GM12878 (cell line): ENCODE data around the gene SPHK2. TPM values are rescaled to one million over a fixed set of nuclear protein-coding genes. Genes with fewer than 3 reads are reported as not detected.

ENCODE experiments used
- ATAC-seq: fragments of 200-7000 bp; cut with Tn5 transposase; 3 replicates; pipeline ENCODE4 v1.9.1; 2020; ENCODE audit warnings: mild to moderate bottlenecking, moderate library complexity
- BruUV-seq: library from RNA; stranded (reverse); fragments of 400-500 nt; replicated peaks from 2 replicates; lab custom pipeline; 2021; lab: Mats Ljungman, UMichigan
- CTCF ChIA-PET: fragments of 300-600 bp; sonication (Branson Sonifier 250); formaldehyde crosslinking; extraction: SDS; loops from one replicate; lab custom pipeline; 2021; ENCODE audit warnings: inconsistent platforms; lab: Yijun Ruan, JAX
- POLR2A ChIA-PET: fragments of 350-600 bp; formaldehyde crosslinking; extraction: SDS; loops from one replicate; lab custom pipeline; 2021; ENCODE audit warnings: inconsistent platforms; lab: Charles Lee
- RAD21 ChIA-PET: fragments of 300-600 bp; sonication (Branson Sonifier 250); formaldehyde crosslinking; loops from one replicate; lab custom pipeline; 2023; ENCODE audit warnings: antibody characterized with exemption; ENCODE audit not compliant: unreplicated experiment; lab: Charles Lee
- SMC1A ChIA-PET: fragments of 300-600 bp; sonication (Branson Sonifier 250); formaldehyde crosslinking; loops from one replicate; lab custom pipeline; 2023; ENCODE audit not compliant: unreplicated experiment, uncharacterized antibody; lab: Charles Lee
- DNase-seq: peaks from one replicate; pipeline ENCODE4 v3.0.0-alpha.2; 2011; ENCODE audit warnings: low read depth, low spot score
- FAIRE-seq: peaks from 3 replicates; lab custom pipeline; 2011; peaks lifted over from hg19 to GRCh38; lab: Jason Lieb, UNC
- H2AFZ ChIP-seq: 2 replicates; pipeline ENCODE4 v1.6.0; 2011; ENCODE audit warnings: low read depth, low read length, control low read depth; ENCODE audit not compliant: control insufficient read depth
- H3K27ac ChIP-seq: 2 replicates; pipeline ENCODE4 v1.5.1; 2011; ENCODE audit warnings: control low read depth; ENCODE audit not compliant: control insufficient read depth, insufficient read depth
- H3K27me3 ChIP-seq, 2 experiments: replicated peaks in 1 of 2; 2 replicates each; pipeline versions ENCODE4 v1.6.0 to v1.6.1; 2011; ENCODE audit warnings: low read length in 1 of 2; ENCODE audit not compliant: control insufficient read depth in 2 of 2, insufficient read depth in 2 of 2
- H3K36me3 ChIP-seq, 2 experiments: 2 replicates each; pipeline ENCODE4 v1.5.1; 2011; ENCODE audit warnings: low read length in 1 of 2; ENCODE audit not compliant: control insufficient read depth in 2 of 2, insufficient read depth in 2 of 2
- H3K4me1 ChIP-seq: 2 replicates; pipeline ENCODE4 v1.6.1; 2011; ENCODE audit warnings: mild to moderate bottlenecking, low read length, moderate library complexity, mixed read lengths; ENCODE audit not compliant: control insufficient read depth, insufficient read depth
- H3K4me2 ChIP-seq: 2 replicates; pipeline ENCODE4 v1.6.0; 2011; ENCODE audit warnings: control low read depth; ENCODE audit not compliant: control insufficient read depth, insufficient read depth
- H3K4me3 ChIP-seq: fragments of 200-600 bp; sonication (generic); 2 replicates; pipeline ENCODE4 v1.5.1; 2016
- H3K79me2 ChIP-seq: 2 replicates; pipeline ENCODE4 v1.6.0; 2011; ENCODE audit warnings: low read length; ENCODE audit not compliant: control insufficient read depth, insufficient read depth
- H3K9ac ChIP-seq: 2 replicates; pipeline ENCODE4 v1.8.0; 2011; ENCODE audit warnings: low read length, control low read depth, mixed read lengths; ENCODE audit not compliant: control insufficient read depth, insufficient read depth
- H3K9me3 ChIP-seq: replicated peaks from 3 replicates; pipeline ENCODE4 v1.5.1; 2011; ENCODE audit warnings: mild to moderate bottlenecking, low read length; ENCODE audit not compliant: control insufficient read depth, insufficient read depth
- H4K20me1 ChIP-seq: 2 replicates; pipeline ENCODE4 v1.6.0; 2011; ENCODE audit not compliant: control insufficient read depth, insufficient read depth
- CBX5 ChIP-seq: sonication (generic); IDR thresholded peaks from 2 replicates; pipeline ENCODE4 v1.6.1; 2016; ENCODE audit warnings: low read depth, moderate library complexity, mild to moderate bottlenecking, inconsistent platforms
- CREB1 ChIP-seq: IDR thresholded peaks from 2 replicates; pipeline ENCODE4 v1.6.1; 2012; ENCODE audit warnings: low read depth, mild to moderate bottlenecking, inconsistent platforms
- ELK1 ChIP-seq: IDR thresholded peaks from 2 replicates; pipeline ENCODE4 v1.6.1; 2012; ENCODE audit warnings: low read depth, low read length, improper control_type of control experiment
- FOXM1 ChIP-seq: IDR thresholded peaks from 2 replicates; pipeline ENCODE4 v1.6.1; 2012; ENCODE audit warnings: low read depth, mild to moderate bottlenecking, inconsistent platforms, low read length, moderate library complexity
- LARP7 ChIP-seq: fragments of 450-650 bp; IDR thresholded peaks from 2 replicates; pipeline ENCODE4 v1.6.1; 2017; ENCODE audit warnings: mild to moderate bottlenecking
- MAX ChIP-seq: IDR thresholded peaks from 2 replicates; pipeline ENCODE4 v1.6.1; 2012; ENCODE audit warnings: low read depth, low read length, improper control_type of control experiment
- NR2C1 ChIP-seq: fragments of 450-650 bp; IDR thresholded peaks from 2 replicates; pipeline ENCODE4 v1.6.1; 2017; ENCODE audit warnings: antibody characterized with exemption, mild to moderate bottlenecking, moderate library complexity
- PAX5 ChIP-seq: IDR thresholded peaks from 2 replicates; pipeline ENCODE4 v1.6.1; 2011; ENCODE audit warnings: low read depth, low read length, borderline replicate concordance
- RBBP5 ChIP-seq: fragments of 200-600 bp; sonication (generic); conservative IDR thresholded peaks from 2 replicates; pipeline ENCODE4 v1.6.1; 2016
- REST ChIP-seq: IDR thresholded peaks from 2 replicates; pipeline ENCODE4 v1.6.1; 2012; ENCODE audit warnings: mild to moderate bottlenecking, low read depth, low read length
- SMARCA5 ChIP-seq: fragments of 450-650 bp; IDR thresholded peaks from 2 replicates; pipeline ENCODE4 v1.6.1; 2017; ENCODE audit warnings: mild to moderate bottlenecking
- YBX1 ChIP-seq: fragments of 450-650 bp; IDR thresholded peaks from 2 replicates; pipeline ENCODE4 v1.6.1; 2016; ENCODE audit warnings: antibody characterized with exemption
- YY1 ChIP-seq: IDR thresholded peaks from 2 replicates; pipeline ENCODE4 v1.6.1; 2011; ENCODE audit warnings: low read depth, mild to moderate bottlenecking, low read length
- WGBS: methylation state at CpG from one replicate; pipeline ENCODE4 v1.1.6; 2016; ENCODE audit warnings: low lambda C conversion rate; ENCODE audit not compliant: insufficient replicate concordance, insufficient coverage; ENCODE audit errors: missing lambda C conversion rate; 5-methylcytosine and 5-hydroxymethylcytosine counted together
- in situ Hi-C: fragments of 300-500 bp; cut with MboI; formaldehyde crosslinking; loops from 9 replicates; pipeline ENCODE4 v1.14.3; 2018; ENCODE audit warnings: mixed read lengths
- intact Hi-C: fragments of 100-400 bp; cut with micrococcal nuclease; formaldehyde crosslinking; loops from one replicate; pipeline ENCODE4 v1.14.2; 2022; ENCODE audit not compliant: unreplicated experiment
- polyA plus RNA-seq, 11 experiments: library from polyadenylated mRNA; depleted of rRNA in 4 of 11; unstranded in 6 of 11; stranded (reverse) in 5 of 11; fragments of >200 nt; fragmentation: Nextera tagmentation in 4 of 11; fragmentation: Illumina TruSeq in 1 of 11; extraction: Ambion mirVana in 4 of 11; extraction: Trizol in 1 of 11; gene quantifications; 1 replicate in 1 of 11; 2 replicates in 10 of 11; pipeline versions ENCODE4 v1.2.1 to v1.2.3, GENCODE V29; 2011 to 2016; ENCODE audit warnings: inconsistent platforms in 2 of 11, missing spikeins in 2 of 11, low read depth in 1 of 11
- total RNA-seq, 4 experiments: library from RNA; depleted of rRNA in 3 of 4; stranded (reverse); fragments of >200 nt in 3 of 4; fragmentation: Illumina TruSeq in 1 of 4; extraction: Trizol in 1 of 4; gene quantifications; 2 replicates each; pipeline versions ENCODE4 v1.2.1 to v1.2.3, GENCODE V29; 2013 to 2021

Gene SPHK2
- total and polyA plus RNA-seq, 10 of the 15 experiments (the other 5 are each of a cell fraction or from before 2014, with no cell fraction given): 0.37 to 40.5 (median 11.2) TPM

DNA sequence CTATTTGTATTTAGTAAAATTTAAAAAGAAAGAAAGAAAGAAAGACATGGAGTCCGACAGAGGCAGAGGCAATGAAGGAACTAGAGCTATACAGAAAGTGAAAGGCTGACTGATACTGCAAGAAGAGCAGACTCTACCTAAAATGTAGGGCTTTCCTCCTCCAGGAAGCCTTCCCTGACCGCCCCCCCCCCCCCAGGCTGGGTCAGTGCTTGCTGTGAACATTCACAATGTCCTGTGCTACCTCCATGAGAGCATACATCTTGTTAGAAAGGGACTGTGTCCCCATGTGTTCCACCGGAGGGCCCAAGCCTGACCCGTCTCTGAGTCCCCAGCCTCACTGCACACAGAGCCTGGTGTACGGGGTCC, 32.4 kb downstream of the SPHK2 start (continued):
- no peak for TF ChIP-seq REST

DNA sequence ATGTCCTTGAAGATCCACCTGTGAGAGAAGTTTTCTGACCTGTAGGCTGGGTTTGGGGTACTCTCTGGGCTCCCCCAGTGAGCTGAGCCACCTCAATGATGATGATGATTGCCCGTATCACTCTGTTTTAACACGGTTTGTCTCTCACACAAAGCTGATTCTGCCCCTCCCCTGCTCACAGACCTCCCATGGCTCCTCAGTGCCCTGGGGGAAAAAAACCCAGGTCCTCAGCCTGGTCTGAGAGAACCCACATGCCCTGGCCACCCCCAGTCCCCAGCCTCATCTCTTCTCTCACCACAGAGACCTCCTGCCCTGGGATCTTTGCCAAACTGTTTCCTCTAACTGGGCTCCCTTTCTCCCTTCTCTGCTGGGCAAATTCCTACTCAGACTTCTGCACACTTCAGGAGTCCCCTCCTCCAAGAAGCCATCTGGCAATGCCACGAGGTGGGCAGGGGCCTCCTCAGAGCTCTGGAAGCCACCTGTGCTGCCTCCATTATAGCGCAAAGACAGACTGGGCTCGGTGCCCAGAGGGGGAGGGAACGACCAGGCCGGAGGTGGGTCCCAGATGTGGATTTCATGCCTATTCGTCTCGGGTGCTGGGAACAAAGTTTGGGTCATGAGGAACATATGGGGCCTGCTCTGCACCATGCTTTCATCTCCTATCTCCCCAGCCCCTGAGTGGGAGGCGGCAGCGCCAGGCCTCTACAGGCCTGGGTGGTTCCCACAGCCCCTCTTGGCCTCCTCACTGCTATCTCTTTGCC, 35.2 kb downstream of the SPHK2 start:
- in situ Hi-C loops: no loop called here
- TF ChIP-seq PAX5: no peak
- no peak for TF ChIP-seq ELK1
- no peak for TF ChIP-seq MAX
- TF ChIP-seq YY1: no peak
- TF ChIP-seq LARP7: no peak
- no peak for TF ChIP-seq SMARCA5
- no peak for TF ChIP-seq CREB1
- TF ChIP-seq NR2C1: no peak
- no peak for TF ChIP-seq FOXM1
- no peak for TF ChIP-seq CBX5
- TF ChIP-seq YBX1: no peak
- TF ChIP-seq RBBP5: no peak
- TF ChIP-seq, all 136 proteins: peak for 0
- SMC1A ChIA-PET: no interaction called here
- H3K4me1 ChIP-seq: peaks cover 8% of the 10 kb centered on the region
- ATAC-seq (no peak), DNase-seq (no peak), FAIRE-seq (no peak)
- H3K79me2 ChIP-seq: no peaks in the 10 kb centered on the region
- no peaks in the 10 kb centered on the region for H3K36me3 ChIP-seq
- H3K27me3 ChIP-seq: no peaks in the 10 kb centered on the region
- WGBS: 65% methylated on average over 11 of the region's 11 CpGs
- no peaks in the 10 kb centered on the region for H4K20me1 ChIP-seq
- H3K4me2 ChIP-seq: no peak overlapping the region
- POLR2A ChIA-PET: interaction anchor here (0.6 kb wide), 1 partner anchor 9 kb away, joined by 5 read pairs; no protein-coding TSS in a partner anchor
- no peaks in the 10 kb centered on the region for H3K9me3 ChIP-seq
- RAD21 ChIA-PET: no interaction called here
- intact Hi-C loops: no loop called here
- H3K9ac ChIP-seq: no peak overlapping the region
- CTCF ChIA-PET: interaction anchor here (1.1 kb wide), 1 partner anchor 130 kb away, joined by 3 read pairs; no protein-coding TSS in a partner anchor
- no peak overlapping the region for H3K27ac ChIP-seq
- no peak overlapping the region for H2AFZ ChIP-seq
- no TSS peak for BruUV-seq
- no peak overlapping the region for H3K4me3 ChIP-seq
